MM.1S (cell line): ENCODE measurements around the gene GRM5.

Experiments used
- DNase-seq: peaks from one replicate; pipeline ENCODE4 v3.0.0-alpha.2; 2015
- H2AFZ ChIP-seq: fragments of 300-600 bp; sonication (generic); 2 replicates; pipeline ENCODE4 v1.6.0; 2016; ENCODE audit warnings: antibody characterized with exemption, low read length
- H3F3A ChIP-seq: fragments of 300-600 bp; sonication (generic); 2 replicates; pipeline ENCODE4 v1.6.1; 2016; ENCODE audit warnings: mild to moderate bottlenecking, antibody characterized with exemption, low read length, moderate library complexity, mixed read lengths; ENCODE audit not compliant: insufficient read depth
- H3K27ac ChIP-seq: fragments of 300-600 bp; sonication (generic); 2 replicates; pipeline ENCODE4 v1.5.1; 2016; ENCODE audit warnings: mild to moderate bottlenecking, low read length
- H3K27me3 ChIP-seq: fragments of 300-600 bp; sonication (generic); replicated peaks from 2 replicates; pipeline ENCODE4 v1.6.0; 2016; ENCODE audit warnings: low read length; ENCODE audit not compliant: insufficient read depth
- H3K36me3 ChIP-seq: fragments of 300-600 bp; sonication (generic); replicated peaks from 2 replicates; pipeline ENCODE4 v1.6.1; 2016; ENCODE audit warnings: mild to moderate bottlenecking, low read length, mixed read lengths; ENCODE audit not compliant: insufficient read depth
- H3K4me1 ChIP-seq: fragments of 300-600 bp; sonication (generic); 2 replicates; pipeline ENCODE4 v1.6.1; 2016; ENCODE audit warnings: low read length, mixed read lengths
- H3K4me2 ChIP-seq: fragments of 300-600 bp; sonication (generic); 2 replicates; pipeline ENCODE4 v1.6.0; 2016; ENCODE audit warnings: low read depth, low read length
- H3K4me3 ChIP-seq: fragments of 300-600 bp; sonication (generic); 2 replicates; pipeline ENCODE4 v1.5.1; 2016; ENCODE audit warnings: low read length, mixed read lengths
- H3K79me2 ChIP-seq: fragments of 300-600 bp; sonication (generic); 2 replicates; pipeline ENCODE4 v1.6.1; 2016; ENCODE audit warnings: mixed run types, low read length, mixed read lengths
- H3K9ac ChIP-seq: fragments of 300-600 bp; sonication (generic); 2 replicates; pipeline ENCODE4 v1.6.1; 2016; ENCODE audit warnings: low read length, mixed read lengths
- H3K9me2 ChIP-seq: fragments of 300-600 bp; sonication (generic); replicated peaks from 2 replicates; pipeline ENCODE4 v1.6.1; 2016; ENCODE audit warnings: mild to moderate bottlenecking, low read length, mixed read lengths; ENCODE audit not compliant: insufficient read depth
- H3K9me3 ChIP-seq: fragments of 300-600 bp; sonication (generic); replicated peaks from 2 replicates; pipeline ENCODE4 v1.6.1; 2016; ENCODE audit warnings: mild to moderate bottlenecking, low read length, mixed read lengths; ENCODE audit not compliant: insufficient read depth
- H4K20me1 ChIP-seq: fragments of 300-600 bp; sonication (generic); 2 replicates; pipeline ENCODE4 v1.6.1; 2016; ENCODE audit warnings: mild to moderate bottlenecking, low read length, moderate library complexity, mixed read lengths; ENCODE audit not compliant: insufficient read depth
- CTCF ChIP-seq: fragments of 300-600 bp; sonication (generic); IDR thresholded peaks from 2 replicates; pipeline ENCODE4 v1.5.1; 2016; ENCODE audit warnings: antibody characterized with exemption, low read length, mixed read lengths
- EZH2 ChIP-seq: fragments of 300-600 bp; sonication (generic); optimal IDR thresholded peaks from 2 replicates; pipeline ENCODE3; 2017; ENCODE audit warnings: low read depth, mild to moderate bottlenecking, antibody characterized with exemption, low read length, mixed read lengths
- EZH2phosphoT487 ChIP-seq: fragments of 300-600 bp; sonication (generic); IDR thresholded peaks from 2 replicates; pipeline ENCODE4 v1.6.1; 2018; ENCODE audit warnings: antibody characterized with exemption, low read length

GRM5 gene

DNA sequence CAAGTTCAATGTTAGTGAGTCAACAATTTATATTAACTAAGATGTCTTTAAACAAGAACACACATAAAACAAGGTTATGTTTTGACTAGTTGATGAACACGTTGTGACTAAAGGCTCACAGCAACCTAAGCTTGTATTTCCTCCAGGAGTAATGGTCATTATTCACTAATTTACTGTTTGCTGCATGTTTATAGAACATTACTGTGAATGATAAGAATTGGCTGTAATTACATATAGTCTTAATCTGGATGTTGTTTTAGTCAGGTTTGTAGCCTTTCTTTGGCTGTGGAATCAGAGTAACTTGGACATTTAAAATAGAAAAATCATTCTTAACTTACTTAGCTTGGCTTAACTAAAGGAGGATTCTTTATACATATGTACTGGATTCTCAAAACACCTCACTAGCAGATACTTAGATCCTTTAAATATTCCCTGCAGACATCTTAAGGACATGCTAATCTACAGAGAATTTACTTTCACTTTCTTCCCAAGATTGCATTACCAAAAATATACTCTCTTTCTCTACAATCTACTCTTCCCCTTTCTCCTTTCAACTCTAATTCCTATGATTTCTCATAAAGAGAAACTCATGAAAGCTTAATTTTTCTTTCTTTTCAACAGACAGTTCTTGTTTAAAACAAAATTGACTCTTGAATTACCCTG is 408.6 kb downstream of the GRM5 start:
- H3F3A ChIP-seq: no peaks in the 10 kb centered on the region
- no peak overlapping the region for H3K9ac ChIP-seq
- TF ChIP-seq EZH2phosphoT487 (no peak), CTCF (no peak), EZH2 (no peak)

GRCh38 chr11:88656283-88656682 is 409.5 kb downstream of the GRM5 start:
- H3K9me2 ChIP-seq: no peaks in the 10 kb centered on the region
- H3K4me1 ChIP-seq: no peaks in the 10 kb centered on the region
- no peaks in the 10 kb centered on the region for H3K9me3 ChIP-seq
- no peak overlapping the region for H3K9ac ChIP-seq
- no peaks in the 10 kb centered on the region for H3K79me2 ChIP-seq
- no peaks in the 10 kb centered on the region for H4K20me1 ChIP-seq
- no peaks in the 10 kb centered on the region for H3K27me3 ChIP-seq
- no peak for DNase-seq
- no peak overlapping the region for H3K4me2 ChIP-seq
- H3F3A ChIP-seq: no peaks in the 10 kb centered on the region
- TF ChIP-seq CTCF: no peak
- no peak for TF ChIP-seq EZH2phosphoT487
- no peak for TF ChIP-seq EZH2
- no peak overlapping the region for H3K27ac ChIP-seq
- no peaks in the 10 kb centered on the region for H3K36me3 ChIP-seq
- no peak overlapping the region for H3K4me3 ChIP-seq
- no peak overlapping the region for H2AFZ ChIP-seq

More for the DNA sequence above, 408.6 kb downstream of the GRM5 start:
- Histone ChIP-seq H3K27me3 (no peaks in the 10 kb centered on the region), H3K4me2 (no peak overlapping the region), H3K79me2 (no peaks in the 10 kb centered on the region), H2AFZ (no peak overlapping the region), H3K4me1 (no peaks in the 10 kb centered on the region), H3K27ac (no peak overlapping the region), H4K20me1 (no peaks in the 10 kb centered on the region), H3K36me3 (no peaks in the 10 kb centered on the region), H3K4me3 (no peak overlapping the region), H3K9me2 (no peaks in the 10 kb centered on the region), H3K9me3 (no peaks in the 10 kb centered on the region)
- DNase-seq: no peak

DNA sequence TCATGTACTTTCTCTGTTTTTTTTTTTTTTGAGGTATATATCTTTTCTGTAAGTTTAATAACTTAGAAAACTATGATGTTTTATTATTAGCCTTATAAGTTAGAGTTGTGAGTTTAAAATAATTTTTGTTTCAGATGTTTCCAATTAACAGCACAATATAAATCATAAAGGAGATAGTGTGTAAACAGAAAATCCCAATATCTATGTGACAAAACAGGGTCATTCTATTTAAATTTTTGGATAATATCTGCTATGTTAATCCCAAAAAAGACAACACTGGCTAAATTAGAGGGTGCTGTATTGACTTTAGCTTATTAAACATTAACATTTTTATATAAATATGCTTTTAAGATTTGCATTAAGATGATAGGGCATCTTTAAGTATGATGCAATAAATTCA is 410.1 kb downstream of the GRM5 start:
- DNase-seq: no peak
- Histone ChIP-seq H4K20me1 (no peaks in the 10 kb centered on the region), H3K4me1 (no peaks in the 10 kb centered on the region), H3K9me2 (no peaks in the 10 kb centered on the region), H3K36me3 (no peaks in the 10 kb centered on the region), H3K27ac (no peak overlapping the region), H3K9ac (no peak overlapping the region), H3K4me2 (no peak overlapping the region), H3K9me3 (no peaks in the 10 kb centered on the region), H2AFZ (no peak overlapping the region), H3K79me2 (no peaks in the 10 kb centered on the region), H3K4me3 (no peak overlapping the region), H3F3A (no peaks in the 10 kb centered on the region), H3K27me3 (no peaks in the 10 kb centered on the region)
- TF ChIP-seq EZH2 (no peak), CTCF (no peak), EZH2phosphoT487 (no peak)
